Right renal pelvis (tissue), 4 donors: ENCODE results near the gene ACADL. TPM values are rescaled to one million over a fixed set of nuclear protein-coding genes. Genes with fewer than 3 reads are reported as not detected.

Experiments
- DNase-seq, 4 donors: peaks; one replicate each; pipeline ENCODE4 v3.0.0-alpha.2; 2013; ENCODE audit warnings: low read depth in 4 of 4, low spot score in 3 of 4, missing footprints in 1 of 4
- polyA plus RNA-seq, 4 donors: library from polyadenylated mRNA; unstranded; fragments of 120-200 nt; gene quantifications; one replicate each; pipeline ENCODE4 v1.2.1, GENCODE V29; 2013; ENCODE audit not compliant: insufficient read length in 4 of 4

Gene ACADL
- polyA plus RNA-seq, 4 donors, result 18.4 to 23.2 (median 19.0) TPM

DNA sequence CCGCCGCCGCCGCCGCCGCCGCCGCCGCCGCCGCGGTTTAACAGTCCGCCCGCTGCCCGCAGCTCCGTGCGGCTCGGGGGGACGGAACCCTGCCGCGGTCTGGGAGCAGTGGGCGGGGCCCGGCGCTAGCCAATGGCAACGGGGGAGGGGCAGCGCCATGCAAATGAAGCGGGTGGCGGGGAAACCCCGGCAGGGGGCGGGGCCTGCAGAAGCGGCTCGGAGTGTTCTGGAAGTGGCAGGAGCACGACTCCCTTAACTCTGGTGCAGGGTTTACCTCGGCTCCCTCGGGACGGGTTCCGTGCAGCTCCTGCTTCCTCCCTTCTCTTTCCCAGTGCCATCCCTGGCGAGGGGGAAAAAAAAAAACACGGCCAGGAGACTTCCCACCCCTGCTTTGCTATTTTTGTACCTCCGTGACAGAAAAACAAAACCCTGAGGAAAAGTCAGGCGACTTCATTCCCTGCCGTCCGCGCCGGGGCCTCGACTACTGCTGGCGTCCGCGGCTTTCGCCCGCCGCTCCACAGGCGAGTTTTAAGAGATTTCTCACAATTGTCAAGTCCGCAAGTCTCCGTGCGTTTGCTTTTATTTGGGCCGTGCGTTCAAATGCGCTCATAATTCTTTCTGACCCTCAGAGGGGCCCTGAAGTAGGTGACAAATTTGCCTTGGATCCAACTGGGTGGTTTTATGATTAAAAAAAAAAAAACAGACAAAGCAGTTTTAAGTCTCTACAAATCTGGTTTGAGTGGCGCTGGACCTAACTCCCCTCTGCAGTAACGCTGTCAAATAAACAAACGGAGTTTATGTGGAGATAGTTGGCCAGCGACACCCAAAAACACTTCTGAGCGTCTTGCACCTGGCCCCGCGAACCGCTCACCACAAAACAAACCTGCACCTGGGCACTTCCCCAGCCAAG, 53.7 kb downstream of the ACADL start, which contains the start of gene KANSL1L:
Gene KANSL1L, minus strand, starts transcription at position 101 of the 910 bp plus-strand sequence. CDS start 16,827 bp downstream, outside the sequence.
- peak; percentile 92 to 96 (median 94) for DNase-seq

DNA sequence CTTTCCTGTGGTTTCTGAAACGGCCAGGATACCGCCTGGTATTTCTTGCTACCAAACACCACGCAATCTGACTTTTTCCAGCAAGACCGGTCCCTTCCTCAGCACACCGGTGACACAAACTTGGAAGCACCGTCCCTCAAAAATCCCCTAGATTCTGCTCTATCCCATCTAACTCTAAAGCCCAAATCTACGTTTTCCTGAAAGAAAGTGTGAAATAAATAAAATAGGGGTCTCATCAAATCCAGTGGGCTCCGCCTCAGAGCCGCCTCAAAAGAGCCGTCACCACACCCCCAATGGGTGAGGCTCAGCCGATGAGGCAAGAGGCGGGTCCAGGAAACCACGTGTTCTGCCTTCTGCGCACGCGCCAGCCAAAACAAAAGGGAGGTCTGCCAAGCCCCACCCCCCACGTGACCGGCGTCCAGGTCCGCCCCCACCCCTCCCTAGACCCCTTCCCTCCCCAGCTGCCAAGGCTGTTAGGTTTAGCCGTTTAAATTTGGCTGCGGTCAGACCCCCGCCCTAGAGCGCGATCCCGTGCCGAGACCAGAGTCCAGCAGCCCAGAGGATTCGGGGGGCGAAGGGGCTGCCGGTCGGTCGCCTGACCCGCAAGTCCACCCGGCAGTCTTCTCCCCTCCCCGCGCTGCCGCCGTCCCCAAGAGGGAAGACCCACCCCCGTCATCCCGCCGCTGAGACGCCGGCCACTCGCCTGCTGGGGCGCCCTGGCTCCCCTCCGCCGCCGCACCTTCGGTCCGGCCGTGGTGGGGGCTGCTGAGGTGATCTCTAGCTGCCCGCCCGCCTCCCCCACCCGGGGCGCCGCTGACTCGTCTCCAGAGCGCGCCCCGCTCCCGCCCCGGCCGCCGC, 54.6 kb downstream of the ACADL start:
- peak; percentile 94 to 96 (median 95) for DNase-seq

DNA sequence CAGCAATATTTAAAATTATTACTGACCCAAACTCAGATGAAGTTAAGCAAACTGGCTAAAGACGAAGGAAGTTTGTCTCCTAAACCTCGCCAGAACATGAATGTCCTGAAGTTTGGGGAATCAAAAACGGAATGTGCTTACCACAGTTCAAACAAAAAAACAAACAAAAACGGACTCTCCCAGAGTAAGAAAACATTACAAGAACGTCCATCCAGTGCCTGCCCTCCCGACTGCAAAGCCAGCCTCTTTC, 55.1 kb downstream of the ACADL start:
- peak in 1 of 4 donors; percentile 28 for DNase-seq

DNA sequence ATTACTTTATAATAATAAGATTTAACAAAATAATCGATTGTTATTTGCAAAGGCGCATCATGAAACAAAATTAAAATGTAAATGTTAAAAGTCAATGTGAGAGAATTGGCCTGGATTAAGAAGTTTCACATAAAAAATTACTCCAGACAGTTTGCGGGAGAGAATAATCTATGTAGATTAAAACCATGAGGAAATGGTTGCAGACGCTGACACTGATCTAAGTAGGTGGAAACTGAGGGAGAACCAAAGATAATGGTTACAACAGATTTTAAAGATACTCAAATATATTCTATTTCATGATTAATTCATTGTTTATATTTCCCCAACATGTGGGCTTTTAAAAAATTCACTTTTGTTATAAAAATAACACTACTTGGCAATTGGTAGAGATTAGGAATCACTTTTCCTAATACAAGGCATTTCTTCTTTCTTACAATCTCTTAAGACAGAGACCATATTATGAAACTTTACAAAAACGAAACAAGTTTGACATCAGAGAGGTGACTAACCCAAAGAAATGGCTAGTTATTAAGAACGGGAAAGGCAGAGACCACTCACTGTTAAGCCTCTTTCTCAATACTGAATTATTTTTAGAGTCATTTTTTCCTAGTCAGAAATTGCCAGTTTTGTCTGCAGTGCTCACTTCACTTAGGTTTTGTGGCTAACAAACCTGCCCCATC, 55.6 kb downstream of the ACADL start:
- DNase-seq, result no peak

DNA sequence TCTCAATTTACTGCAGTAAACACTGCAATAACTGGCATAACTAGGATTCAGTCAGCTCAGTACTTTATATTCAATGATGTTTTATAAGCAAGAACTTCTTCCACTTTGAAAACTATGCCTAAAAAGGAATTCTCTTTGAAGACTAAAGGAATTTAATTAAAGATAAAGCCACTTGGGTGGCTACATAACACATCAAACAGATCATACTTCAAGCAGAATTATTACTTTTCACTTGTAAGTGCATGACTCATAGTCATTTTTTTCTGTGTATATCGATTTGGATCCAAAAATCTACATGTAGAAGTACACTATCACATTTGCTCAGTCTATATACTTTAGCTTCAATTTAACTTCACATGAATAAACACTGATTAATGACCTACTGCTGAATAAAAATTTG, 58.0 kb downstream of the ACADL start:
- no peak for DNase-seq

DNA sequence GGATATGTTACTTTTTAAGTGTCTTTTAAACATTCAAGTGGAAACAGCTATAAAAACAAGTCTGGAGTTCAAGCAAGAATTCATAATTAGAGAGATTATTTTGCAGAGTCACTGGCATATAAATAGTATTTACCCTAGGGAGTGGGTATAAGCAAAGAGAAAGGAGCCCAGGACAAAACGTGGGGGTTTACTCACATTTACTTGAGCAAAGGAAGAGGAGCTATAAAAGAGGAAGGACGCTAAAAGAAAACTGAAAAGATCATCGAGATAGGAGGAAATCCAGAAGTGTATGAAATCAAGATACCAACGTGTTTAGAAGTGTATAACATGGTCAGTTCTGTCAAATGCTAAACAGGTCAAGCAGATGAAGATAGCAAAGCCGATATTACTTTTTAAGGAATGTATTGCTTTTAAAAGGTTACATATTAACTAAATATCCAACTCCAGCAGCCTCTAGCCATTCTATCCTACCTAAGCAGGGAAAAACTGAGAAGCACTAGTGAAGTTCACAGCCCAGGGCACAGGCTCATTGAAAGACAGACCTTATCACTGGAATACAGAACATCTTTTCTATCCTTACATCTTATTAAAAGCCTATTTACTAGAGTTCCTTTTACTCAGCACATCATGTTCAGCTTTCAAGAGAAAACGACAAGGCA, 62.7 kb downstream of the ACADL start:
- DNase-seq, result no peak

DNA sequence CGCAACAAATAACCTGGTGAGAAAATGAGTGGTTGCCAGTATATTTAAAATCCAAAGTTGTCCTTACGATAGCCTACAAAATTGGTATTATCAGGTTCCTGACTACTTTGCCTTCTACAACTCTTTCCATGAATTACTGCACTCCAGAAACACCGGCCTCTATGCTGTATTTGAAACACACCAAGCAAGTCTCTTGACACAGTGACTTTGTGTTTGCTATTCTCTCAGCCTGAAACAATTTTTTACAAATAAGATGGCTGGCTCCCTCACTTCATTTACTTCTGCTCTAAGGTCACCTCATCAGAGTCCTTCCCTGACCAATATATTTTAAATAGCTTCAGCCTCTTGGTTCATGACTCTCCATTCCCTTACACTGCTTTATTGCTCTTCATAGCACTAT, 66.2 kb downstream of the ACADL start:
- no peak for DNase-seq

DNA sequence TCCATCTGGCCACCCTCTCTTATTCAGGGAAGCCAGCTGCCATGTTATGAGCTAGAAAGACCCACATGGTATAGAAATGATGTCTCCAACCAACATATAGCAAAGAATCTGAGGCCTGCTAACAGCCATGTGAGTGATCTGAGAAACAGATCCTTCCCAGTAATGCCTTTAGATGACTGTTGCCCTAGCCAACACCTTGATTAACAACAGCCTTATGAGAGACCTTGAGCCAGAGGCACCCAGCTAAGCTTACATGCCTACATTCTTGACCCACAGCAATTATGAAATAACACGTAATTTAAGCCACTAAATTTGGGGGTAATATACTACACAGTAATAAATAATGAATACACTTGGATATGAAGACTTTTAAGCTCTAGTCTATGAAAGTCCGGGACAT, 67.0 kb downstream of the ACADL start:
- no peak for DNase-seq

DNA sequence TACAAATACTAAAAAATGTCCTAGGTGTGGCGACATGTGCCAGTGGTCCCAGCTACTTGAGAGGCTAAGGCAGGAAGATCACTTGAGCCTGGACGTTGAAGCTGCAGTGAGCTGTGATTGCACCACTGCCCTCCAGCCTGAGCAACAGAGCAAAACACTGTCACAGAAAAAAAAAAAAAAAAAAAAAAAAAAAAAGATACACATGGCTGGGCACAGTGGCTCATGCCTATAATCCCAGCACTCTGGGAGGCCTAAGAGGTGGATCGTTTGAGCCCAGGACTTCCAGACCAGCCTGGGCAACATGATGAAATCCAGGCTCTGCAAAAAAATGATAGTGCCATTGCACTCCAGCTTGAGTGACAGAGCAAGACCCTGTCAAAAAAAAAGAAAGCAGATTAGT, 67.7 kb downstream of the ACADL start:
- no peak for DNase-seq

DNA sequence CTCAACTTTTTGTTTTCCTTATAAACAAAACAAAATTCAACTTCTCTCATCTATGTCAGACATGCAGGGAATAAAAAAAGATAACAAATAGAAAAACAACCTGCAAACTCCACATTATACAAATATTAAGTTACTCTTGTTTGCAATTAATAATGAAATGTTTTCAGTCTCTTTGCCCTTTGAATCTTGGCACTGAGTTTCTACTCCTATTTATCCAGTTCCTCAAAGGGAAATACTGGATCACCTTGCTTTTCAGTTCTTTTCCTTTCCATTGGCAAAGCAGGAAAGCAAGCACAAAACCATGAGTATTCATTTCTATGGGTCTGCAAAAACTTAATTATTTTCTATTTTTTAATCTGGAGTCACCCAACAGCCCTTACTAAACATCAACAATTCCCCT, 77.6 kb downstream of the ACADL start:
- DNase-seq, result no peak

Other genes with a start within 250 kb of the ACADL start
- 10 to 100 TPM; 57.0 to 68.8 (median 66.6) TPM for gene RPE, start 222.8 kb downstream of the ACADL start, polyA plus RNA-seq
- 10 to 100 TPM; 43.7 to 61.6 (median 56.7) TPM for gene KANSL1L, start 54.0 kb downstream of the ACADL start, polyA plus RNA-seq
- gene MYL1, start 89.7 kb upstream of the ACADL start, polyA plus RNA-seq, result under 1 TPM in 3 of 4 donors, not detected in 1; 0.15 to 0.63 (median 0.21) TPM